Measurements from ENCODE around the gene TFEB. TPM values are rescaled to one million over a fixed set of nuclear protein-coding genes. Genes with fewer than 3 reads are reported as not detected.

Gene TFEB
- total RNA-seq, 2 donors from 2014 or later, result 16.9 to 21.7 TPM

DNA sequence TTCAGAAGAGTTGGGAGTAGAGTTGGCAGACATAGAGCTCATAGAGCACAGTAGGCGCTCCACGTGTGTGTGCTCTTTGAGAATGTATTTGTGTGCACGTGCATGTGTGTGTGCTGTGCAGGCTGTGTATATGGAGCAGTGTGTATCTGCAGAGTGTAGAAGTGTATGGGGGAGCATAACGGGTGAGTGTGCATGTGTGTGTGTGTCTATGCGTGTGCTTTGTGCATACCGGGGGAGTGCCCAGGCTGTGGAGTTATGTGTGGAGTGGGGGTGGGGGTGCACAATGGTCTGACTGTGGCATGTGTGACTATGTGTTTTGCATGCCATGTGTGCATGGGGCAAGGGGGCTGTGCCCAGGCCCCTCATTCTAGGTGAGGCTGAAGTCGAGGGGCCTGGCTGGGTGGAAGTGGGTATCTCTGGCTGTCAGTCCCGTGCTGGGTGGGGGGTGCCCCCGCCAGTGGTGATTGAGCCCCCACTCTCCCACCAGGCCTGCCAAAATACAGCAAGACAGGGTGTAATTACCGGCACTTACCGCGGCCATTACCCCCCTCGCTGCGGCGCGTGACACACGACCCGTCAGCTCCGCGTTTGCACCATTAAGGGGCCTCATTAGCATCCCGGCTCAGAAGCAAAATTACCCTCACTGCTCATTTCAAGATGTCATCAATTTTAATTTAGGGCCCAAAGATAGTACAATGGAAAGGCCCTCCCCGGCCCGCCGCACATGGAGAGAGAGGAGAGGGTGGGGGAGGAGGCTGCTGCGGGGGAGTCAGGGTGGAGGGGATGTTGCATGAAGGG, 58.1 kb downstream of the TFEB start:
- Histone ChIP-seq H3K36me3 (no peaks in the 10 kb centered on the region), H3K9ac (ENCODE audit: low read depth in 2 of 2, low read length in 2 of 2) (no peak overlapping the region), H3K9me3 (no peaks in the 10 kb centered on the region), H3K4me1 (no peaks in the 10 kb centered on the region), H3K4me3 (no peak overlapping the region), H3K27me3 (no peaks in the 10 kb centered on the region), H3K27ac (no peak overlapping the region)
- no peak for DNase-seq
- intact Hi-C loops (cut with DNase I), result no loop called here
- TF ChIP-seq CTCF (IDR thresholded peaks at IDR 0.05), result no peak

GRCh38 chr6:41676431-41676830, 59.0 kb downstream of the TFEB start:
- DNase-seq, result no peak
- no peak for TF ChIP-seq CTCF (IDR thresholded peaks at IDR 0.05)
- Histone ChIP-seq H3K9ac (ENCODE audit: low read depth in 2 of 2, low read length in 2 of 2) (no peak overlapping the region), H3K36me3 (no peaks in the 10 kb centered on the region), H3K27me3 (no peaks in the 10 kb centered on the region), H3K4me1 (no peaks in the 10 kb centered on the region), H3K27ac (no peak overlapping the region), H3K4me3 (no peak overlapping the region), H3K9me3 (no peaks in the 10 kb centered on the region)
- intact Hi-C loops (cut with DNase I), result no loop called here

DNA sequence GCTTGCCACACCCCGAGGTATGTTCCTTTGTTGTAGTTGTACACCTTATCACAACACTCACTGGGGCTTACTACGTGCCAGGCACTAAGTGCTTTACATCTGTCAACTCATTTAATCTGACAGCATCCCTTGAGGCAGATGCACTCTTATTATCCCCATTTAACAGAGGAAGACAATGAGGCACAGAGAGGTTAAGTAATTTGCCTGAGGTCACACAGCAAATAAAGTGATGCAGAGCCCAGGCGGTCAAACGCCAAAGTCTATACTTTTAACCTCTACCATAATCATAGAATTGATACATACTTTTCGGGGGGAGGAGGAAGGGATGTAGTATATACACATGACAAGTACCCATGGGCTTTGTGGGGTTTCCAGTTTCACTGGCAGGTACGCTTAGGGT, 59.4 kb downstream of the TFEB start:
- H3K4me1 ChIP-seq, result no peaks in the 10 kb centered on the region
- no peak overlapping the region for H3K4me3 ChIP-seq
- H3K36me3 ChIP-seq, result no peaks in the 10 kb centered on the region
- H3K27ac ChIP-seq, result no peak overlapping the region
- no peak overlapping the region for H3K9ac ChIP-seq (ENCODE audit: low read depth in 2 of 2, low read length in 2 of 2)
- intact Hi-C loops (cut with DNase I), result no loop called here
- no peak for DNase-seq
- TF ChIP-seq CTCF (IDR thresholded peaks at IDR 0.05), result no peak
- H3K9me3 ChIP-seq, result no peaks in the 10 kb centered on the region
- no peaks in the 10 kb centered on the region for H3K27me3 ChIP-seq

DNA sequence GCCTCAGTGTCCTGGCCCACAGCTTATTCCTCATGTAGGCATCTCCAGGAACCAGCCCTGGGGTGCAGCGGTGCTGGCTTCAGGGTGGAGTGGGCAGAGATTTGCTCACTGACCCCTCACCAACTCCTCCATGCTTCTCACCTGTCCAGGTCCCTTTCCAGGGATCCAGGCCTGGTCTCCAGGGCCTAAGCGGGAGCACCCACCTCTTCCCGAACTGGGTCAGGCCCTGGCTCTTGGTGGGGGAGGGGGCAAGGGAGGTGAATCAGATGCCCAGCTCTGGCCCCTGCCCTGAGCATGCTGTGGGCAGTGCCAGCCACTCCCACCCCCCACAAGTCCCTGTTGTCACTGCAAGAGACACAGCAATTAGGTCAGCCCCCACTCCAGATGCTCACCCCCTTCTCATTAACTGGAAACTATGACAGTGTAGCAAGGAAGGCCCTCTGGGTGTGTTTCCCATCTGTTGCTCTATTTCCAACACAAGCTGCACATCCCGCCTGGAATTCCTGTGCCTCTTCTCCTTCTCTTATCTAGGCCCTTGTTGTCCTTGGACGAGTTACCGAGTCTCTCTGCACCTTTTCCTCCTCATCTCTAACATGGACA, 60.1 kb downstream of the TFEB start:
- Histone ChIP-seq H3K27me3 (no peaks in the 10 kb centered on the region), H3K9me3 (no peaks in the 10 kb centered on the region), H3K4me3 (no peak overlapping the region), H3K27ac (no peak overlapping the region), H3K9ac (ENCODE audit: low read depth in 2 of 2, low read length in 2 of 2) (no peak overlapping the region), H3K4me1 (no peaks in the 10 kb centered on the region), H3K36me3 (no peaks in the 10 kb centered on the region)
- no peak for TF ChIP-seq CTCF (IDR thresholded peaks at IDR 0.05)
- DNase-seq, result no peak
- intact Hi-C loops (cut with DNase I), result no loop called here

DNA sequence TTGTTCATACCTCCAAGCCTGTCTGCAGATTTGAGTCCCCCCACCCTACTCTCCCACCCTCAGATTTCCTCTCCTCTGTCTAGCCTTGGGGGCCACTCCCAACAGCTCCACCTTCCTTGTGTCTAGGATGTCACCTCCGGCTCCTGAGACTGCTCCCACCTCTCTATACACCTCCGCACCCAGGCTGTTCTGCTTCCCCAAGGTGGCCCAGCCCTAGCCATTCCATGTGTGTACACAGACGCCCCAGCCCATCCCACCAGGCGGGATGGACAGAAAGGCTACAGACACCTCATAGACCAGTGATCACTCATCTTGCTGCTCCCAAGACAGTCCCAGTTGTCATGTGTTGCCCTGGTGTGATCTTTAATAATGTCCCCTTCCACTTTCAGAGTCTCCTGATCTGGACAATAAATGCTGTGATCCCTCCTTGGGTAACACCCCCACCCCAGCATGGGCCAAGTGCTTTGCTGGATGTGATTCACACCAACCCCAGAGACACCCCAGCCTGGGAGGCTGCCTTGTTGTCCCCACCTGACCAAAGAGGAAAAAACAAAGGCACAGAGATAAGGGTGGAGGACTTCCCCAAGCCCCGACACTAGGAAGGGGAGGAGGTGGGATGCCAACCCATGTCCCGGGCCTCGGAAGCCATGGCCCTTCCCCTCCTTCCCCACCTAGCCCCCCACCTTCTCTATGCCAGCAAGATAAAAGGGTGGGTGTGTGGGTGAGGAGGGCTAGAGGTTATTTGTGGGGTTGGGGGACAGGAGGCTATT, 61.0 kb downstream of the TFEB start:
- intact Hi-C loops (cut with DNase I), result no loop called here
- Histone ChIP-seq H3K4me1 (no peaks in the 10 kb centered on the region), H3K27me3 (no peaks in the 10 kb centered on the region), H3K4me3 (no peak overlapping the region), H3K9me3 (no peaks in the 10 kb centered on the region), H3K9ac (ENCODE audit: low read depth in 2 of 2, low read length in 2 of 2) (no peak overlapping the region), H3K36me3 (no peaks in the 10 kb centered on the region), H3K27ac (no peak overlapping the region)
- DNase-seq, result no peak
- TF ChIP-seq CTCF (IDR thresholded peaks at IDR 0.05), result no peak
